HepG2 (cell line): ENCODE data around the gene NSD1. TPM values are rescaled to one million over a fixed set of nuclear protein-coding genes. Genes with fewer than 3 reads are reported as not detected.

Experiments
- ARHGAP35 ChIP-seq: sonication (generic); formaldehyde crosslinking; IDR thresholded peaks from 2 replicates; pipeline ENCODE4 v1.9.0; 2022; ENCODE audit warnings: mild to moderate bottlenecking, inconsistent platforms, moderate library complexity, missing genetic modification reagents, borderline replicate concordance
- ATRX ChIP-seq: sonication (generic); formaldehyde crosslinking; IDR thresholded peaks from 2 replicates; pipeline ENCODE4 v1.4.0; 2020; ENCODE audit warnings: missing genetic modification reagents, borderline replicate concordance
- ELF1 ChIP-seq: sonication (generic); formaldehyde crosslinking; IDR thresholded peaks from 2 replicates; pipeline ENCODE4 v1.4.0; 2020; ENCODE audit warnings: missing genetic modification reagents
- HBP1 ChIP-seq: IDR thresholded peaks from 2 replicates; pipeline ENCODE4 v1.6.1; 2016; ENCODE audit warnings: low read depth, control low read depth
- HNRNPLL ChIP-seq: fragments of 200-400 bp; formaldehyde crosslinking; IDR thresholded peaks from 2 replicates; pipeline ENCODE4 v1.6.1; 2017; ENCODE audit warnings: mild to moderate bottlenecking, low read depth, low read length; ENCODE audit not compliant: poor library complexity, severe bottlenecking
- KDM6A ChIP-seq: IDR thresholded peaks from 2 replicates; pipeline ENCODE4 v1.6.1; 2016; ENCODE audit warnings: low read depth
- KMT2A ChIP-seq: sonication (generic); formaldehyde crosslinking; IDR thresholded peaks from 2 replicates; pipeline ENCODE4 v1.4.0; 2020; ENCODE audit warnings: missing genetic modification reagents
- MLLT10 ChIP-seq: sonication (generic); formaldehyde crosslinking; IDR thresholded peaks from 2 replicates; pipeline ENCODE4 v1.4.0; 2020; ENCODE audit warnings: missing genetic modification reagents
- PLRG1 ChIP-seq: fragments of 450-650 bp; conservative IDR thresholded peaks from 2 replicates; pipeline ENCODE4 v1.6.1; 2016
- PRMT3 ChIP-seq: sonication (generic); formaldehyde crosslinking; IDR thresholded peaks from 2 replicates; pipeline ENCODE4 v1.8.1; 2022; ENCODE audit warnings: low read depth, mild to moderate bottlenecking, moderate library complexity, missing genetic modification reagents, borderline replicate concordance
- RNF2 ChIP-seq: fragments of 450-650 bp; conservative IDR thresholded peaks from 2 replicates; pipeline ENCODE4 v1.6.1; 2016; ENCODE audit warnings: low read depth
- SMARCE1 ChIP-seq: fragments of 450-650 bp; IDR thresholded peaks from 2 replicates; pipeline ENCODE4 v1.6.1; 2017; ENCODE audit warnings: borderline replicate concordance
- SPEN ChIP-seq: sonication (generic); formaldehyde crosslinking; IDR thresholded peaks from 2 replicates; pipeline ENCODE4 v1.5.1; 2020; ENCODE audit warnings: low read depth, mild to moderate bottlenecking, missing genetic modification reagents
- ZBTB2 ChIP-seq: sonication (generic); formaldehyde crosslinking; IDR thresholded peaks from 2 replicates; pipeline ENCODE4 v1.8.0; 2022; ENCODE audit warnings: low read depth, missing genetic modification reagents
- ZNF468 ChIP-seq: sonication (generic); formaldehyde crosslinking; IDR thresholded peaks from 2 replicates; pipeline ENCODE4 v1.8.0; 2022; ENCODE audit warnings: mild to moderate bottlenecking, moderate library complexity, missing genetic modification reagents
- ZZZ3 ChIP-seq: sonication (generic); formaldehyde crosslinking; IDR thresholded peaks from 2 replicates; pipeline ENCODE4 v1.4.0; 2020; ENCODE audit warnings: missing genetic modification reagents, mild to moderate bottlenecking, borderline replicate concordance
- polyA plus RNA-seq, 8 experiments: library from polyadenylated mRNA; depleted of rRNA in 3 of 8; stranded (reverse) in 7 of 8; unstranded in 1 of 8; fragments of >200 nt; fragmentation: Illumina TruSeq in 4 of 8; extraction: Trizol in 4 of 8; gene quantifications; 2 replicates each; pipeline versions ENCODE4 v1.2.1 to v1.2.3, GENCODE V29; 2011 to 2016; ENCODE audit warnings: low read depth in 4 of 8, missing spikeins in 1 of 8, mixed read lengths in 1 of 8; ENCODE audit not compliant: insufficient read depth in 1 of 8
- total RNA-seq, 5 experiments: library from RNA; depleted of rRNA; stranded (reverse); fragments of >200 nt; fragmentation: Illumina TruSeq; extraction: Trizol; gene quantifications; 2 replicates each; pipeline ENCODE4 v1.2.3, GENCODE V29; 2016; ENCODE audit warnings: low read depth in 1 of 5
- TF ChIP-seq, protein P1 (sequence below): sonication (generic); formaldehyde crosslinking; IDR thresholded peaks from 2 replicates; pipeline ENCODE4 v1.4.0; 2020; ENCODE audit warnings: mild to moderate bottlenecking, missing genetic modification reagents
- TF ChIP-seq, protein P2 (sequence below): IDR thresholded peaks from 2 replicates; pipeline ENCODE4 v1.6.1; 2012; ENCODE audit warnings: inconsistent platforms
- TF ChIP-seq, protein P3 (sequence below): sonication (generic); formaldehyde crosslinking; IDR thresholded peaks from 2 replicates; pipeline ENCODE4 v1.5.0; 2020; ENCODE audit warnings: mild to moderate bottlenecking, missing genetic modification reagents, borderline replicate concordance

The NSD1 gene
- total and polyA plus RNA-seq, 2 of the 13 experiments (the other 11 are each of a cell fraction or from before 2014, with no cell fraction given) = 0.01 to 0.09 TPM

GRCh38 chr5:177311723-177312648, 178.4 kb downstream of the NSD1 start, which contains the start of gene MXD3 (continued):
- TF ChIP-seq ATRX (no peak), ARHGAP35 (CRISPR knock-in tag) (no peak), ZZZ3 (CRISPR knock-in tag) (no peak), HBP1 (CRISPR knock-in tag) (no peak), KDM6A (CRISPR knock-in tag) (no peak), SPEN (CRISPR knock-in tag) (peak; percentile 48; the same call in 1 of the 2 replicates), RNF2 (peak; percentile 67; the same call in 1 of the 2 replicates), HNRNPLL (peak; percentile 10), ELF1 (no peak), SMARCE1 (no peak), PLRG1 (no peak), PRMT3 (CRISPR knock-in tag) (peak; percentile 63; the same call in 1 of the 2 replicates), ZBTB2 (CRISPR knock-in tag) (peak; percentile 71; the same call in 1 of the 2 replicates), ZNF468 (CRISPR knock-in tag) (0 out of 2 replicates have a peak, but pooled peaks have one; percentile 33), MLLT10 (no peak), KMT2A (CRISPR knock-in tag) (no peak)
- TF ChIP-seq, protein P1, sequence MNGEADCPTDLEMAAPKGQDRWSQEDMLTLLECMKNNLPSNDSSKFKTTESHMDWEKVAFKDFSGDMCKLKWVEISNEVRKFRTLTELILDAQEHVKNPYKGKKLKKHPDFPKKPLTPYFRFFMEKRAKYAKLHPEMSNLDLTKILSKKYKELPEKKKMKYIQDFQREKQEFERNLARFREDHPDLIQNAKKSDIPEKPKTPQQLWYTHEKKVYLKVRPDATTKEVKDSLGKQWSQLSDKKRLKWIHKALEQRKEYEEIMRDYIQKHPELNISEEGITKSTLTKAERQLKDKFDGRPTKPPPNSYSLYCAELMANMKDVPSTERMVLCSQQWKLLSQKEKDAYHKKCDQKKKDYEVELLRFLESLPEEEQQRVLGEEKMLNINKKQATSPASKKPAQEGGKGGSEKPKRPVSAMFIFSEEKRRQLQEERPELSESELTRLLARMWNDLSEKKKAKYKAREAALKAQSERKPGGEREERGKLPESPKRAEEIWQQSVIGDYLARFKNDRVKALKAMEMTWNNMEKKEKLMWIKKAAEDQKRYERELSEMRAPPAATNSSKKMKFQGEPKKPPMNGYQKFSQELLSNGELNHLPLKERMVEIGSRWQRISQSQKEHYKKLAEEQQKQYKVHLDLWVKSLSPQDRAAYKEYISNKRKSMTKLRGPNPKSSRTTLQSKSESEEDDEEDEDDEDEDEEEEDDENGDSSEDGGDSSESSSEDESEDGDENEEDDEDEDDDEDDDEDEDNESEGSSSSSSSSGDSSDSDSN = no peak; the same call in 1 of the 2 replicates
- TF ChIP-seq, protein P2, sequence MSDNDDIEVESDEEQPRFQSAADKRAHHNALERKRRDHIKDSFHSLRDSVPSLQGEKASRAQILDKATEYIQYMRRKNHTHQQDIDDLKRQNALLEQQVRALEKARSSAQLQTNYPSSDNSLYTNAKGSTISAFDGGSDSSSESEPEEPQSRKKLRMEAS = peak; percentile 97
- TF ChIP-seq, protein P3, sequence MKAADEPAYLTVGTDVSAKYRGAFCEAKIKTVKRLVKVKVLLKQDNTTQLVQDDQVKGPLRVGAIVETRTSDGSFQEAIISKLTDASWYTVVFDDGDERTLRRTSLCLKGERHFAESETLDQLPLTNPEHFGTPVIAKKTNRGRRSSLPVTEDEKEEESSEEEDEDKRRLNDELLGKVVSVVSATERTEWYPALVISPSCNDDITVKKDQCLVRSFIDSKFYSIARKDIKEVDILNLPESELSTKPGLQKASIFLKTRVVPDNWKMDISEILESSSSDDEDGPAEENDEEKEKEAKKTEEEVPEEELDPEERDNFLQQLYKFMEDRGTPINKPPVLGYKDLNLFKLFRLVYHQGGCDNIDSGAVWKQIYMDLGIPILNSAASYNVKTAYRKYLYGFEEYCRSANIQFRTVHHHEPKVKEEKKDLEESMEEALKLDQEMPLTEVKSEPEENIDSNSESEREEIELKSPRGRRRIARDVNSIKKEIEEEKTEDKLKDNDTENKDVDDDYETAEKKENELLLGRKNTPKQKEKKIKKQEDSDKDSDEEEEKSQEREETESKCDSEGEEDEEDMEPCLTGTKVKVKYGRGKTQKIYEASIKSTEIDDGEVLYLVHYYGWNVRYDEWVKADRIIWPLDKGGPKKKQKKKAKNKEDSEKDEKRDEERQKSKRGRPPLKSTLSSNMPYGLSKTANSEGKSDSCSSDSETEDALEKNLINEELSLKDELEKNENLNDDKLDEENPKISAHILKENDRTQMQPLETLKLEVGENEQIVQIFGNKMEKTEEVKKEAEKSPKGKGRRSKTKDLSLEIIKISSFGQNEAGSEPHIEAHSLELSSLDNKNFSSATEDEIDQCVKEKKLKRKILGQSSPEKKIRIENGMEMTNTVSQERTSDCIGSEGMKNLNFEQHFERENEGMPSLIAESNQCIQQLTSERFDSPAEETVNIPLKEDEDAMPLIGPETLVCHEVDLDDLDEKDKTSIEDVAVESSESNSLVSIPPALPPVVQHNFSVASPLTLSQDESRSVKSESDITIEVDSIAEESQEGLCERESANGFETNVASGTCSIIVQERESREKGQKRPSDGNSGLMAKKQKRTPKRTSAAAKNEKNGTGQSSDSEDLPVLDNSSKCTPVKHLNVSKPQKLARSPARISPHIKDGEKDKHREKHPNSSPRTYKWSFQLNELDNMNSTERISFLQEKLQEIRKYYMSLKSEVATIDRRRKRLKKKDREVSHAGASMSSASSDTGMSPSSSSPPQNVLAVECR (CRISPR knock-in tag) = peak; percentile 91
